GM12878 (cell line): ENCODE results near the gene KIAA1671.

Experiments used
- ASH2L ChIP-seq: fragments of 300-600, 200-600 bp; sonication (generic); IDR thresholded peaks from 2 replicates; pipeline ENCODE4 v1.6.1; 2017; ENCODE audit warnings: low read depth, mild to moderate bottlenecking, borderline replicate concordance
- EZH2 ChIP-seq: IDR thresholded peaks from 2 replicates; pipeline ENCODE4 v1.6.1; 2012; ENCODE audit warnings: low read depth, mild to moderate bottlenecking, control low read depth, inconsistent platforms, low read length, borderline replicate concordance; ENCODE audit not compliant: control insufficient read depth
- GATAD2B ChIP-seq: fragments of 450-650 bp; conservative IDR thresholded peaks from 2 replicates; pipeline ENCODE4 v1.6.1; 2017; ENCODE audit warnings: low read depth, mild to moderate bottlenecking, moderate library complexity
- JUNB ChIP-seq: IDR thresholded peaks from 2 replicates; pipeline ENCODE4 v1.6.1; 2016; ENCODE audit warnings: antibody characterized with exemption, mild to moderate bottlenecking
- NRF1 ChIP-seq: conservative IDR thresholded peaks from 2 replicates; pipeline ENCODE4 v1.6.1; 2011; ENCODE audit warnings: mild to moderate bottlenecking, low read depth, low read length, improper control_type of control experiment
- POLR2A ChIP-seq: IDR thresholded peaks from 2 replicates; pipeline ENCODE4 v1.6.1; 2011; ENCODE audit warnings: low read depth, mild to moderate bottlenecking, low read length
- RCOR1 ChIP-seq: conservative IDR thresholded peaks from 2 replicates; pipeline ENCODE4 v1.6.1; 2012; ENCODE audit warnings: low read depth, low read length, improper control_type of control experiment
- SRF ChIP-seq, 2 experiments: IDR thresholded peaks; 2 replicates each; pipeline ENCODE4 v1.6.1; 2011; ENCODE audit warnings: low read depth in 2 of 2, low read length in 2 of 2, mild to moderate bottlenecking in 1 of 2, moderate library complexity in 1 of 2
- TCF3 ChIP-seq: IDR thresholded peaks from 2 replicates; pipeline ENCODE4 v1.6.1; 2012; ENCODE audit warnings: low read depth, mild to moderate bottlenecking, low read length, borderline replicate concordance; ENCODE audit not compliant: insufficient read depth
- TF ChIP-seq, protein P1 (sequence below), 3 experiments: IDR thresholded peaks in 2 of 3; conservative IDR thresholded peaks in 1 of 3; 2 replicates each; pipeline ENCODE4 v1.5.1; 2011; ENCODE audit warnings: low read depth in 3 of 3, low read length in 3 of 3, mild to moderate bottlenecking in 3 of 3, control low read depth in 2 of 3, moderate library complexity in 2 of 3, inconsistent platforms in 1 of 3, mixed read lengths in 1 of 3; ENCODE audit not compliant: control insufficient read depth in 2 of 3, insufficient read depth in 1 of 3; ENCODE audit errors: extremely low read depth in 1 of 3
- TF ChIP-seq, protein P2 (sequence below): fragments of 450-650 bp; IDR thresholded peaks from 2 replicates; pipeline ENCODE4 v1.6.1; 2017; ENCODE audit warnings: mild to moderate bottlenecking, moderate library complexity

DNA sequence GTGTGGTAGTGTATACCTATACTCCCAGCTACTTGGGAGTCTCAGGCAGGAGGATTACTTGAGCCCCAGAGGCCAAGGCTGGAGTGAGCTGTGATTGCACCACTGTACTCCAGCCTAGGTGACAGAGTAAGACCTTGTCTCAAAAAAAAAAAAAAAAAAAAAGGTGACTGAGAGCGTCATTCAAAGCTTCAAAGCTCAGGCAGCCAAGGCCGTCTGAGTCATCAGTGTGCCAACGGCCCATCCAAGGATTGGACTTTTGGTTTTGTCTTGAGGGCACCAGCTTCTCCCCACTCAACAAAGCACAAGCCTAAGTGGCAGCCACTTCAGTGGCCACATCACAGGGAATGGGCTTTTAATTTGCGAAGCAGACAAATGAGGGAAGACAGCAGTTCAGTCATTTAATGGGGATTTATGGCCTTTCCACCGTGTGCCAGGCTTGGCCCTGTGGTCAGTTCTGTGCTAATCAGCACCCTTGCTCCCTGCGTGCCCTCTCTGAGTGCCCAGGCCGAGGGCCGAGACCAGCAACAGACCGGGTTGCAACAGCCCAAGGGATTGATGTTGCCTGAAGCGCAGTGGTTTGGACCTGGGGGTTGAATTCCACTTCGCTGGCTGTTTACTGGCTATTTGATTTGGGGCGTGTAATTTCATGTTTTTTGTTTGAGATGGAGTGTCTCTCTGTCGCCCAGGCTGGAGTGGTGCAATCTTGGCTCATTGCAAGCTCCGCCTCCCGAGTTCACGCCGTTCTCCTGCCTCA lies 216.9 kb downstream of the KIAA1671 start:
- TF ChIP-seq EZH2, result no peak
- TF ChIP-seq TCF3, result no peak
- no peak for TF ChIP-seq GATAD2B
- no peak for TF ChIP-seq SRF (IDR thresholded peaks at IDR 0.05; ENCODE audit: low read depth in 2 of 2, low read length in 2 of 2)
- TF ChIP-seq, protein P1, sequence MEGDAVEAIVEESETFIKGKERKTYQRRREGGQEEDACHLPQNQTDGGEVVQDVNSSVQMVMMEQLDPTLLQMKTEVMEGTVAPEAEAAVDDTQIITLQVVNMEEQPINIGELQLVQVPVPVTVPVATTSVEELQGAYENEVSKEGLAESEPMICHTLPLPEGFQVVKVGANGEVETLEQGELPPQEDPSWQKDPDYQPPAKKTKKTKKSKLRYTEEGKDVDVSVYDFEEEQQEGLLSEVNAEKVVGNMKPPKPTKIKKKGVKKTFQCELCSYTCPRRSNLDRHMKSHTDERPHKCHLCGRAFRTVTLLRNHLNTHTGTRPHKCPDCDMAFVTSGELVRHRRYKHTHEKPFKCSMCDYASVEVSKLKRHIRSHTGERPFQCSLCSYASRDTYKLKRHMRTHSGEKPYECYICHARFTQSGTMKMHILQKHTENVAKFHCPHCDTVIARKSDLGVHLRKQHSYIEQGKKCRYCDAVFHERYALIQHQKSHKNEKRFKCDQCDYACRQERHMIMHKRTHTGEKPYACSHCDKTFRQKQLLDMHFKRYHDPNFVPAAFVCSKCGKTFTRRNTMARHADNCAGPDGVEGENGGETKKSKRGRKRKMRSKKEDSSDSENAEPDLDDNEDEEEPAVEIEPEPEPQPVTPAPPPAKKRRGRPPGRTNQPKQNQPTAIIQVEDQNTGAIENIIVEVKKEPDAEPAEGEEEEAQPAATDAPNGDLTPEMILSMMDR (IDR thresholded peaks at IDR 0.05 in 2 of 3, conservative IDR thresholded peaks at IDR 0.05 in 1 of 3; ENCODE audit: control insufficient read depth in 2 of 3, extremely low read depth in 1 of 3, insufficient read depth in 1 of 3, low read depth in 3 of 3, low read length in 3 of 3), result no peak
- TF ChIP-seq NRF1, result no peak
- TF ChIP-seq, protein P2, sequence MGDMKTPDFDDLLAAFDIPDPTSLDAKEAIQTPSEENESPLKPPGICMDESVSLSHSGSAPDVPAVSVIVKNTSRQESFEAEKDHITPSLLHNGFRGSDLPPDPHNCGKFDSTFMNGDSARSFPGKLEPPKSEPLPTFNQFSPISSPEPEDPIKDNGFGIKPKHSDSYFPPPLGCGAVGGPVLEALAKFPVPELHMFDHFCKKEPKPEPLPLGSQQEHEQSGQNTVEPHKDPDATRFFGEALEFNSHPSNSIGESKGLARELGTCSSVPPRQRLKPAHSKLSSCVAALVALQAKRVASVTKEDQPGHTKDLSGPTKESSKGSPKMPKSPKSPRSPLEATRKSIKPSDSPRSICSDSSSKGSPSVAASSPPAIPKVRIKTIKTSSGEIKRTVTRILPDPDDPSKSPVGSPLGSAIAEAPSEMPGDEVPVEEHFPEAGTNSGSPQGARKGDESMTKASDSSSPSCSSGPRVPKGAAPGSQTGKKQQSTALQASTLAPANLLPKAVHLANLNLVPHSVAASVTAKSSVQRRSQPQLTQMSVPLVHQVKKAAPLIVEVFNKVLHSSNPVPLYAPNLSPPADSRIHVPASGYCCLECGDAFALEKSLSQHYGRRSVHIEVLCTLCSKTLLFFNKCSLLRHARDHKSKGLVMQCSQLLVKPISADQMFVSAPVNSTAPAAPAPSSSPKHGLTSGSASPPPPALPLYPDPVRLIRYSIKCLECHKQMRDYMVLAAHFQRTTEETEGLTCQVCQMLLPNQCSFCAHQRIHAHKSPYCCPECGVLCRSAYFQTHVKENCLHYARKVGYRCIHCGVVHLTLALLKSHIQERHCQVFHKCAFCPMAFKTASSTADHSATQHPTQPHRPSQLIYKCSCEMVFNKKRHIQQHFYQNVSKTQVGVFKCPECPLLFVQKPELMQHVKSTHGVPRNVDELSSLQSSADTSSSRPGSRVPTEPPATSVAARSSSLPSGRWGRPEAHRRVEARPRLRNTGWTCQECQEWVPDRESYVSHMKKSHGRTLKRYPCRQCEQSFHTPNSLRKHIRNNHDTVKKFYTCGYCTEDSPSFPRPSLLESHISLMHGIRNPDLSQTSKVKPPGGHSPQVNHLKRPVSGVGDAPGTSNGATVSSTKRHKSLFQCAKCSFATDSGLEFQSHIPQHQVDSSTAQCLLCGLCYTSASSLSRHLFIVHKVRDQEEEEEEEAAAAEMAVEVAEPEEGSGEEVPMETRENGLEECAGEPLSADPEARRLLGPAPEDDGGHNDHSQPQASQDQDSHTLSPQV, result no peak
- no peak for TF ChIP-seq ASH2L
- TF ChIP-seq POLR2A, result no peak
- TF ChIP-seq JUNB, result no peak
- no peak for TF ChIP-seq RCOR1
